GM13976 (cell line): Measurements from ENCODE around the gene VAT1L.

Experiments used
- DNase-seq: peaks from one replicate; pipeline ENCODE4 v3.0.0; 2012; ENCODE audit warnings: low spot score
- in situ Hi-C: fragments of 300-500 bp; cut with MboI; formaldehyde crosslinking; loops from one replicate; pipeline ENCODE4 v1.12.0; 2022; ENCODE audit warnings: low sequenced_read_pairs, mixed read lengths, inconsistent platforms; ENCODE audit not compliant: unreplicated experiment
- TF ChIP-seq, protein P1 (sequence below): IDR thresholded peaks from 2 replicates; pipeline ENCODE4 v1.5.1; 2012; ENCODE audit warnings: borderline replicate concordance, mild to moderate bottlenecking; ENCODE audit not compliant: insufficient read depth; ENCODE audit errors: extremely low read depth, missing control alignments, control extremely low read depth

Gene VAT1L

DNA sequence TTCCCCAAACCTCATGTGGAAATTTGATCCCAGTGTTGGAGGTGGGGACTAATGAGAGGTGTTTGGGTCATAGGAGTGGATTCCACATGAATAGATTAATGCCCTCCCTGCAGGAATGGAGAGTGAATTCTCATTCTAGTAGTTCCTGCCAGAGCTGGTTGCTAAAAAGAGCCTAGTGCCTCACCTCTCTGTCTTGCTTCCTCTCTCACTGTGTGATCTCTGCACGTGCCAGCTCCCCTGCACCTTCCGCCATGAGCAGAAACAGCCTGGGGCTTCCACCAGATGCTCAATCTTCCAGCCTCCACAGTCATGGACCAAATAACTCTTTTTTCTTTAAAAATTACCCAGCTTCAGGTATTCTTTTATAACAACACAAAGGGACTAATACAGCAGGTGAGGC is 161.1 kb downstream of the VAT1L start:
- in situ Hi-C loops: no loop called here
- TF ChIP-seq, protein P1, sequence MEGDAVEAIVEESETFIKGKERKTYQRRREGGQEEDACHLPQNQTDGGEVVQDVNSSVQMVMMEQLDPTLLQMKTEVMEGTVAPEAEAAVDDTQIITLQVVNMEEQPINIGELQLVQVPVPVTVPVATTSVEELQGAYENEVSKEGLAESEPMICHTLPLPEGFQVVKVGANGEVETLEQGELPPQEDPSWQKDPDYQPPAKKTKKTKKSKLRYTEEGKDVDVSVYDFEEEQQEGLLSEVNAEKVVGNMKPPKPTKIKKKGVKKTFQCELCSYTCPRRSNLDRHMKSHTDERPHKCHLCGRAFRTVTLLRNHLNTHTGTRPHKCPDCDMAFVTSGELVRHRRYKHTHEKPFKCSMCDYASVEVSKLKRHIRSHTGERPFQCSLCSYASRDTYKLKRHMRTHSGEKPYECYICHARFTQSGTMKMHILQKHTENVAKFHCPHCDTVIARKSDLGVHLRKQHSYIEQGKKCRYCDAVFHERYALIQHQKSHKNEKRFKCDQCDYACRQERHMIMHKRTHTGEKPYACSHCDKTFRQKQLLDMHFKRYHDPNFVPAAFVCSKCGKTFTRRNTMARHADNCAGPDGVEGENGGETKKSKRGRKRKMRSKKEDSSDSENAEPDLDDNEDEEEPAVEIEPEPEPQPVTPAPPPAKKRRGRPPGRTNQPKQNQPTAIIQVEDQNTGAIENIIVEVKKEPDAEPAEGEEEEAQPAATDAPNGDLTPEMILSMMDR: no peak
- no peak for DNase-seq

DNA sequence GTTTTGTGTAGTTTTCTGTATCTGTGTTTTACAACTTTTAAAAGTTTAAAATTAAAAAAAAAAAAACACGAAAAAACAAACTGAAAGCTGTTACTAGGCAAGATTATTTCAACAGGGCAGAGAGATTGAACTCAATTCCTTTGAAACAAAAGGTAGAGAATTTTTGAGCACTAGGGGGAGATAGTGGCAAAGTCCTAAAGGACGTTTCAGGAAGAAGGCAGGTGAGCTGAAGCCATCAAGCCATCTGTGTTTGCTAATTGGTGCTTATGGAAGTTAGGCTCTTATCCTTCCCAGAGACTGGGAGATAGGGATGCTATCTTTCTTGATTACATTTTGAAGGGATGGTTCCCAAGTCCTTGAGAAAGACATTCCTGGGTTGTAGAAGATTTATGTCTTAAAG is 163.4 kb downstream of the VAT1L start:
- in situ Hi-C loops: loop anchor here (25.0 kb wide), 1 partner anchor 714 kb away; no protein-coding TSS in a partner anchor
- DNase-seq: peak; percentile 53
- TF ChIP-seq, protein P1: peak; percentile 18

DNA sequence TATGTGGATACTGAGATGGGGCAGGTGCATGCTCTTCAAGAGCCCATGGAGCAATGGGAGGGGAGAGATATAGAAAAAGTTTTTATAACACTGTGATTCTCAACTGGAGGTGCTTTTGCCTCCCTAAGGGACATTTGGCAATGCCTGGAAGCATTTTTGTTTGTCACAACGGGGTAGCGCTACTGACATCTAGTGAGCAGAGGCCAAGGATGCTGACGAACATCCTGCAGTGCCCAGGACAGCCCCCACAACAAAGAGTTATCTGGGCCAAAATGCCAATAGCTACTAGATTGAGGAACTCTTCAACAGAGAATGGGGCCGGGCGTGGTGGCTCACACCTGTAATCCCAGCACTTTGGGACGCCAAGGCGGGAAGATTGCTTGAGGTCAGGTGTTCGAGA is 166.8 kb downstream of the VAT1L start:
- in situ Hi-C loops: loop anchor here (25.0 kb wide), 1 partner anchor 718 kb away; no protein-coding TSS in a partner anchor
- no peak for DNase-seq
- TF ChIP-seq, protein P1: no peak

DNA sequence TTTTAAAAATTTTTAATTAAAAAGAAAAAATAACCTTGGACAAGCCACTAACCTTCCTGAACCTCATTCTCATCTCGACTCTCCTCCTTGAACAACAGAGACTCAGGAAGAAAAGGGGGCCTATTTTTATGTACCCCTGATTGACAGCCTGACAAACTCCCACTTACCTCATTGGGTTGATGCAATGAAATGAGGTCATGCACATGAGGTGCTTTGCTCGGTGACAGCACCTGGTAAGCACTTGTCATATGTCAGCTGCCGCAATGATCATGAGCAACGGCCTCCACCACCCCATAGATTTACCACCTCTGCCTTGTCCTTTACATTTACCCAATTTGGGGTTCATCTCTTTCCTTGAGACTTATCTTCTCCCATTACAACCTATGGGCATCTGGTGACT is 167.9 kb downstream of the VAT1L start:
- in situ Hi-C loops: loop anchor here (25.0 kb wide), 1 partner anchor 719 kb away; no protein-coding TSS in a partner anchor
- TF ChIP-seq, protein P1: no peak
- no peak for DNase-seq

DNA sequence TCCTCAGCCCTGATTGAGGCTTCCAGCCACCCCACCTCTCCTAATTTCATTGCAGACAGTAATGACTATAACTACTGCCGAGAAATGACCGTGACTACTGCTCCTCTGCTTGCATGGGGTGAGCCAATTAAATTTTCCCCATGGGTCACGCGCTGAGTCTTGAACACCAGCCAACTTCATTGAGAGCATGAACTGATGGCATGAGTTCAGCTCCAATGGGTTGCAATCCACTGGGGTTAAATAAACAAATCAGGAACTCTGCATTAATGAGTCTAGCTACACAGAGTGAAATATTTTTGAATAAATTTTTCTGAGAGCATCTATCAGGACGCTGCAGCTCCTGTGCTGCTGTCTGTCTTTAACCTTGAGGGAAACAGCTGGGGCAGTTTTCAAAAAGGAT is 172.4 kb downstream of the VAT1L start:
- no peak for DNase-seq
- TF ChIP-seq, protein P1: no peak
- in situ Hi-C loops: loop anchor here (25.0 kb wide), 1 partner anchor 723 kb away; no protein-coding TSS in a partner anchor

DNA sequence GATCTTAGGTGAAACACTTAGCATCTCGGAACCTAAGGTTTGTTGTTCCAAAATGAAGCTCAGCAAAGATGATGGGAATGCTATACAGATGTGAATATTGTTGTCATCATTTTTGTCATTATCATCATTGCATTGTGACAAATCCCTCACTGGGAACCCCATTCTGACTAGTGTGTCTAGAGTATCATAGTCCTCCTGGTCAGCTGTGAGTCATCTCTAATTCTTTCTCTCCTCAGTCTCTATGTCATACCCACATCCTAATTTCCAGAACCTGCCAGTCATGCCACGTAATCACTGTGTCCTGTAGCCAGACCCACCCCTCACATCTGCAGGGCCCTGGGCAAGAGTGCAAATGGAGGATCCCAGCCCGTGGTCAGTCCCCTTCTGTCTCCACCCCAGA is 173.4 kb downstream of the VAT1L start:
- TF ChIP-seq, protein P1: no peak
- in situ Hi-C loops: loop anchor here (25.0 kb wide), 1 partner anchor 725 kb away; no protein-coding TSS in a partner anchor
- no peak for DNase-seq
